Renal cortex interstitium (tissue), 11 donors: Measurements from ENCODE around the gene ZNF652. TPM values are rescaled to one million over a fixed set of nuclear protein-coding genes. Genes with fewer than 3 reads are reported as not detected.
A peak's percentile ranks its signal among the peaks of the same experiment; 100 is the strongest.
"Not testable (repeated sequence)": the region's sequence is repeated elsewhere in the genome, so short reads cannot be mapped to it uniquely, and the experiment has no call there.

Experiments used
- DNase-seq, 11 donors: peaks; one replicate each; pipeline ENCODE4 v3.0.0-alpha.2; 2013; ENCODE audit warnings: low read depth in 9 of 11, low spot score in 4 of 11; ENCODE audit errors: extremely low read depth in 1 of 11
- polyA plus RNA-seq, 3 donors: library from polyadenylated mRNA; unstranded; fragments of 120-200 nt; gene quantifications; one replicate each; pipeline ENCODE4 v1.2.1, GENCODE V29; 2013; ENCODE audit not compliant: insufficient read length in 3 of 3

ZNF652 gene
- polyA plus RNA-seq, 3 donors = 26.2 to 30.4 (median 29.3) TPM

DNA sequence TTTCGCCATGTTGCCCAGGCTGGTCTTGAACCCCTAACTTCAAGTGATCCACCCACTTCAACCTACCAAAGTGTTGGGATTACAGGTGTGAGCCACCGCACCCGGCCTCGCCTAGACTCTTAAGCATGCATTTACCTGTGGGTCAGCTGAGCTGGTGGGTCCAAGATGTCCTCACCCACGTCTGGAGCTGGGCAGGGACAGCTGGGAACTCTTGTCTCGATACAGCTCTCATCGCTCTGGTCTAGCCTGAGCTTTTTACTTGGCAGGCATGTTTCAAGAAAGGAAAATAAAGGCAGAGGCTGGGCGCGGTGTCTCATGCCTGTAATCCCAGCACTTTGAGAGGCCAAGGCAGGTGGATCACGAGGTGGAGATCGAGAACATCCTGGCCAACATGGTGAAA lies 74.6 kb downstream of the ZNF652 start:
- DNase-seq = no peak

DNA sequence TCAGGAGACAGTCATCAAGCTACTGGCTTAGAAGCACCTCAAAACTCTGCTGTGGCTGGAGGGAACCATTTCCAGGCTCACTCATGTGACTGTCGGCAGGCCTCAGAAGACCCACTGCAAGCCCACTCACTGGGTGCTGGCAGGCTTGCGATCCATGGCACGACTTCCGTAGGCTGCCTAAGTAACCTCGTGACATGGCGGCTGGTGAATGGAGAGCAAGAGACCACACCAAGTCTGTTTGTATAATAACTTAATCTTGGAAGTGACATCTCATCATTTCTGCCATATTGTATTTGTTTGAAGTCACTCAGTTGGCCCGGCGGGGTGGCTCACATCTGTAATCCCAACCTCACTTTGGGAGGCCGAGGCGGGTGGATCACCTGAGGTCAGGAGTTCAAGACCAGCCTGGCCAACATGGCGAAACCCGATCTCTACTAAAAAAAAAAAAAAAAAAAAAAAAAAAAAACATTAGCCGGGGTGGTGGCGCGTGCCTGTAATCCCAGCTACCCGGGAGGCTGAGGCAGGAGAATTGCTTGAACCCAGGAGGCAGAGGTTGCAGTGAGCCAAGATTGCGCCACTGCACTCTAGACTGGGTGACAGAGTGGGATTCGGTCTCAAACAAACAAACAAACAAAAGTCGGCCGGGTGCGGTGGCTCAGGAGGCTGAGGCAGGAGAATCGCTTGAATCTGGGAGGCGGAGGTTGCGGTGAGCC lies 75.6 kb downstream of the ZNF652 start:
- not testable (repeated sequence) for DNase-seq

DNA sequence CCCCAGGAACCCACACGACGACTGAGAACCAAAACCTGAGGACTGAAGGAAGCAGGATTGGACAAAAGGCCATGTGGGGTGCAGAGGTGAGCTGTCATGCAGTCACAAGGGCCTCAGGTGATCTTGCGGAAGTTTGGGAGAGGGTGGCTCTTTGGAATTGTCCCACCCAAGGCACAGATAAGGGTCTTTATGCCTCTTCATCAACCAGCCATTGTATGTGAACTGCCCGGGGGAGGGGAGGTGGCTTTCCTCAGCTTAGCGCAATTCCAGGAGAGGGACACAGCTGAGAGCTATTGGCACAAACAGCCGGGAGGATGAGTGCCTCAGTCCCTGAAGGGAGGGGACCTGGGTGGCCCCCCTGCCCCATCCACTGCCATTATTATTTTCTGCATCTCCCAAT lies 76.3 kb downstream of the ZNF652 start:
- no peak for DNase-seq

DNA sequence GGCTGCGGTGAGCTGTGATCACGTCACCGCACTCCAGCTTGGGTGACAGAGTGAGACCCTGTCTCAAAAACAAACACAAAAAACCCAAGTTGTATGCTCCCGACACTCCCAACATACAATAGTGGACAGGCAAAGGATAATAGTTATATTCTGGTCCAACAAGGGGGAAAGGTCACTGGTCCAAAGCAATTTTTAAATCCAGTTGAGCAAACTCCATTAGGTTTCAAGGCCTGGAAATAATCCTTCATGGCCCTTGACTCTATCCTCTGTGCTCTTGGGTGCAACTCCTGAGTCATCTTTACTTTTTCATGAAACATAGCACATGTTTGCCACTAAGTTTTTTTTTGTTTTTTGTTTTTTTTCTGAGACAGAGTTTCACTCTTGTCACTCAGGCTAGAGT lies 81.1 kb downstream of the ZNF652 start:
- DNase-seq = no peak

DNA sequence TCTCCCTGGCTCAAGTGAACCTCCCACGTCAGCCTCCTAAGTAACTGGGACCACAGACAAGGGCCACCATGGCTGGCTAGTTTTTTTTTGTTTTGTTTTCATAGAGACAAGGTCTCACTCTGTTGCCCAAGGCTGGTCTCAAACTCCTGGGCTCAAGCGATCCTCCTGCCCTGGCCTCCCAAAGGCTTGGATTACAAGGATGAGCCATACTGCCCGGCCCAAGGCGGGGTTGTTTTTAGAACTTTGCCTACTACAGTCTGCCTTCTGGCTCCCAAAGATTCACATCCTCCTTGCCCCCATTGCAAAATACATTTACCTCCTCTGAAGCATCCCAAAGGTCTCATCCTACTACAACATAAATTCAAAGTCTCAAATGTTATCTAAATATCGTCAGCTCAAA lies 82.0 kb downstream of the ZNF652 start:
- no peak for DNase-seq

DNA sequence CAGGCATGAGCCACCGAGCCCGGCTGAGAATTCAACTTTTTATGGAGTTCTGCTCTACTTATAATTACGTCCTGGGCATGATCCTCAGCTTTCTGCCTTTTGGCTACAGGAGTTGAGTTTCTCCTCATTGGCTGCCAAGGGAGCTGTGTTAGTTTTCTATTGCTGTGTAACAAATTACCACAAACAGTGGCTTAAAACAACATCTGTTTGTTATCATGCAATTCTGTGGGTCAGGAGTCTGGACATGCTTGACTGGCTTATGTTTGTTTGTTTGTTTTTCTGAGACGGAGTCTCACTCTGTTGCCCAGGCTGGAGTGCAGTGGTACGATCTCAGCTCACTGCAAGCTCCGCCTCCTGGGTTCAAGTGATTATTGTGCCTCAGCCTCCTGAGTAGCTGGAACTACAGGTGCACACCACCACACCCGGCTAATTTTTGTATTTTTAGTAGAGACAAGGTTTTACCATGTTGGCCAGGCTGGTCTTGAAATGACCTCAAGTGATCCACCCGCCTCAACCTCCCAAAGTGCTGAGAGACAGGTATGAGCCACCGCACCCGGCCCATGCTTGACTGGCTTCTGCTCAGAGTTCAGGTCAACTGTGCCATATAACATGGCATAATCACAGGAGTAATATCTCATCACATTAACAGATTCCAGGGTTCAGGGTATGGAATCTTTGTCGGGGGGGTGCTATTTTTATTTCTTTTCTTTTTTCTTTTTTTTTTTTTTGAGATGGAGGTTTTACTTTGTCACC lies 82.6 kb downstream of the ZNF652 start:
- DNase-seq = not testable (repeated sequence)

DNA sequence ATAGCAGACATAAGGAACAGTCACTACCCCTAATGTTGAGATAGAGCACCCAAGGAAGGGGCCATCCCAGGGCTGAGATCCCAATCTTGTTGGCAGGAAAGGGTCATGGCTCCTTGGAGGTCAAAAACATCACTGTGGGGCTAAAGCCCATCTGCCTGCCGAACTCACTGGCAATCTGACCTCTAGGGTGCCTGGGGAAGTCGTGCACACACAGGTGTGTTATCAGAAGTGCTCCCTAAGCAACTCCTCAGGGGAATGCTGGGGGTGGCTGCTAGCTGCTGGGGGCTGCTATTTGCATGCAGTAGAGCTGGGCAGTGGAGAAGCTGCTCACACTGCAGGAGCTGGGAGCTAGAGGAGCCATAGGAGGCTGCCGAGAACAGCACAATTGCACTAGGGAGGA lies 84.0 kb downstream of the ZNF652 start:
- no peak for DNase-seq

DNA sequence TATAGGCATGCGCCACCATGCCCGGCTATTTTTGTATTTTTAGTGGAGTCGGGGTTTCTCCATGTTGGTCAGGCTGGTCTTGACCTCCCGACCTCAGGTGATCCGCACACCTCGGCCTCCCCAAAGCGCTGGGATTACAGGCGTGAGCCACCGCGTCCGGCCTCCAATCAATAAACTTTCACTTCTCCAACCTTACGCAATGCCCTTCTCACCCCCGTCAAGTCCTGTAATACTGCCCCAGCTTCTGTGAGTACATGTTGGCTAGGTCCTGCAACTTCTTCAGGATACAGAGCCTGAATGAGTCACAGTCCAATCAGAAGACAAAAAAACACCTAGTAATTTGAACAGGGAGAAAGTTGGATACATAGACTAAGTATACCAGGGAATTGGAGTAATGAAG lies 84.4 kb downstream of the ZNF652 start:
- no peak for DNase-seq

DNA sequence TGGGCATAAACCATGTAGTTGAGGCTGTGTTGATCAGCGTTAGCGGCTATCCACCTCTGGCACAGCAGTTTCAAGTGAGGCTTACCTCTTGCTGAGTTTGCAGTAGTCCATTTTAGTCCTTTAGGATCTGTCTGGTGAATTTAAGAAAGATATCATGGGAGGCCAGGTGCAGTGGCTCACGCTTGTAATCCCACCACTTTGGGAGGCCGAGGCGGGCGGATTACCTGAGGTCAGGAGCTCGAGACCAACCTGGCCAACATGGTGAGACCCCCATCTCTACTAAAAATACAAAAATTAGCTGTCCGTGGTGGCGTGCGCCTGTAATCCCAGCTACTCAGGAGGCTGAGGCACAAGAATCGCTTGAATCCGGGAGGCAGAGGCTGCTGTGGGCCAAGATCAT lies 86.1 kb downstream of the ZNF652 start:
- DNase-seq = not testable (repeated sequence)

DNA sequence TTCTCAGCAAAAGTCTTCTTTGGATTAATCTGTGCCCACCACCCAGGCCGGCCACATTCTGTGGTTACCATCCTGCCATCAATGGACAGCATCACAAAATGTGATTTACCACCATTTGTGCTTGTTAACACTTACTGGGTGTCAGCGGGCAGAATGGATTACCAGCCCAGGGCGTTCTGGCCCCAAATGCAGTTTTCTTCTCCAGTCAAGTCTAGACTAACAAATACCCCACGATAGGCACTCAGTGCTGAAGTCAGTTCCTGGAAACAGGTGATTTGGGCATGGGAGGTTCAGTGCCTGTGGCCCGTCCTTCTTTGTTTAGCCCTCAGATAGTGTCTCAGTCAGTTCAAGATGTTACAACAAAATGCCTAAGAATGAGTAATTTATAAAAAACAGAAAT lies 92.7 kb downstream of the ZNF652 start:
- no peak for DNase-seq

DNA sequence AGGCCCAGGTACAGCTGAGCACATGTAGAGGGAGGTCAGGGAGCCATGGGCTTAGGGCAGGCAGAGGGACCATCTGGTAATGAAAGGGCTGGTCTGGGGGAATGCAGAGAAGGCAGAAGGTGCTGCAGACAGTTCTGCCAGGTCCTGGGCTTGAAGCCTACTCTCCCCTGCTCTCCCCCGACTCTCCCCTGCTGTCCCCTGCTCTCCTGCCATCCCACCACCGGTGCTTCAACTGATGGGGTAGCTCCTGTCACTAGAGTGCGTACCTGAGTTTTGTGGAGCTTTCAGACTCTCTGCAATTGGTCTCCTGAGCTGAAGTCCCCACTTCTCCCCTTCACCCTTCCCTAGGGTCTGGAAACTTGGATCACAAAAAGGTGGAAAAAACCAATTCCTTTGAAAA lies 94.1 kb downstream of the ZNF652 start:
- DNase-seq = no peak

DNA sequence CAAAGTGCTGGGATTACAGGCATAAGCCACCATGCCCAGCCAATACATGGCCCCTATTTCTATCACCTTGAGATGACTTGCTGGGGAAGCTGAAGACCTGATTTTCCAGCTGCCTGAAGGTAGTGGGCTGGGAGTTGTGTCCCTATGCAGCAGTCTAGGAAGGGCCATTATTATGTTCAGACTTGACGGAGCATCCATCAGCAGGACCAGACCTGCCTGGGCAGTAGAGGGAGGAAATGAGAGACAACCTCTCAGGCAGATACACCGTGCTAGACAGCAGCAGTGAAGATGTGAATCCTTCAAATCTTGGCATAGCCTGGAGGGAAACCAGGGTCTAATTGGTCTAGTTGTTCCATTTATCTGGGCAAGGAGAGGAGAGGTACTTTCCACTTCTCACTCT lies 95.8 kb downstream of the ZNF652 start:
- DNase-seq = no peak

DNA sequence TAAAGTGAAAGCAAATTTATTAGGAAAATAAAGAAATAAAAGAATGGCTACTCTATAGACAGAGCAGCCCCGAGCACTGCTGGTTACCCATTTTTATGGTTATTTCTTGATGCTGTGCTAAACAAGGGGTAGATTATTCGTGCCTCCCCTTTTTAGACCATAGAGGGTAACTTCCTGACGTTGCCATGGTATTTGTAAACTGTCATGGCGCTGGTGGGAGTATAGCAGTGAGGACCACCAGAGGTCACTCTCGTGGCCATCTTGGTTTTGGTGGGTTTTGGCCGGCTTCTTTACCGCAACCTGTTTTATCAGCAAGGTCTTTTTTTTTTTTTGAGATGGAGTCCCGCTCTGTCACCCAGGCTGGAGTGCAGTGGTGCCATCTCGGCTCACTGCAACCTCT lies 100.5 kb downstream of the ZNF652 start:
- DNase-seq = not testable (repeated sequence)

DNA sequence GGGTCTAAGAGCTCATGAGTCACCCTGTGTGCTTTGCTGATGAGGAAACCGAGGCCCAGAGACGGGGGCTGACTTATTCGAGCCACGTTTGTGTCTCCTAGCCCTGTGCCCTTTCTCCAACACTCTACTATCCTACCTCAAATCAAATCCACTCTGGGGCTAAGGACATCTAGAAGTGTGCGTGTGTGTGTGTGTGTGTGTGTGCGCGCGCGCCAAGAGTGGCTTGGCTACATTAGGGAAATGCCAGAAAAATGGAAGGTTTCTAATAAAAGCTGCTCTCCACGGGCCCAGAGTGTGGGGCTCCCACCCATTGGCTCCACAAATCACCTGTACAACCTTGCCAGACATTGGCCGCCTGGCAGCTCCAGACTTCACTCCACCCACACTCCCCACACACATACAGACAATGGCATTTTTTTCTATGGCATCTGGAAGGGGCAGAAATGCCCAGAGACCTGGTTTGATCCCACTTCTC lies 101.2 kb downstream of the ZNF652 start:
- no peak for DNase-seq

DNA sequence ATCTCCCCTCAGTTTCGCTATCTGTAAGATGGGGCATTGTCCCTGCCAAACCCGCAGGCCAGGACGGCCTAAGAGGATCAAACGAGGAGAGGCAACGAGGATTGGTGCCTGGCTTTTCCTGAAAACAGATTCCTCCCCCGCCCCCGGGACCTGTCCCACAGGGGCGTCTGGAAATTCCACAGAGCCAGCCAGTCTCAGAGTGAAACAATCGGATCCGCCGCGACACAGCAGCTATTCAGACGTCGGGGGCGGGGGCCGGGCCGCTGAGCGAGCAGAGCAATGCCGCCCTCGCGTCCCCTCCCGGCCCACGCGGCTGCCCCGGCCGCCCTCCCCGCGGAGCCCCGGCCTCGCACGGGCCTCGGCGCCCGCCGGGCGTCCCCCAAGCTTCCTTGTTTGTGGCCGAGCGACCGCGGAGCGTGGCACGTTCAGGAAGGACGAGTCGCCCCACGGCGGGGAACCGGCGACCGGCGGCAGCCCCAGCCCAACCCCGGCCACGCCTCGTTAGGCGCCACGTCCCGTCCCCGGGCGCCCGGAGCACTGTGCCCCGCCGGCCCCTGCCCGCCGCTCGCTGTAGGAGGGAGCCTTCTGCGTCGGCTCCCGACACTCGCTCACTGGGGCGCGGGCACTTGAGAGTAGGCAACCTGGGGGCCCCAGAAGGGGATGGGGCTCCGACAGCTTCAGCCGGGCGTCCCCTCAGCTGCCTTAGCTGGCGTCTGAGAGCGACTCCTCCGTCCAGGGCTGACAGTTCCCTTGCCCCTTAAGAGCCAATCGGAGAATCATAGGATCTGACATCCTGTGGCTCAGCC lies 101.8 kb downstream of the ZNF652 start:
- peak in 10 of 11 donors; percentile 8 to 54 (median 33) for DNase-seq

DNA sequence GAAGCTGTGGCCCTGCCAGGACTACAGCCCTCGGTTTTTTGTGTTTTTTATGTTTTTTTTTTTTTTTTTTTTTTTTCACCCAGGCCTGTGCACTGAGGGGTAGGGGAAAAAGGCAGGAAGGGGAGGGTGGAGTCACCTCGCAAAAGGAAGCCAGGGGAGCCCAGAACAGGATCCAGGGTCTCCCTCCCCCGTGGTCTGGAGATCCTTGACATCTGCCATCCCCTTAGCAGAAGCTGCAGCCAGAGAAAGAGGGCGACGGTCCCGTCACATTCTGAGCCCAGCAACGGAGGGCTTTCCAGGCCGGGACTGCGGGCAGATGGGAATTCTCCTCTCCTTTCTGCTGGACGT lies 102.4 kb downstream of the ZNF652 start:
- no peak for DNase-seq

DNA sequence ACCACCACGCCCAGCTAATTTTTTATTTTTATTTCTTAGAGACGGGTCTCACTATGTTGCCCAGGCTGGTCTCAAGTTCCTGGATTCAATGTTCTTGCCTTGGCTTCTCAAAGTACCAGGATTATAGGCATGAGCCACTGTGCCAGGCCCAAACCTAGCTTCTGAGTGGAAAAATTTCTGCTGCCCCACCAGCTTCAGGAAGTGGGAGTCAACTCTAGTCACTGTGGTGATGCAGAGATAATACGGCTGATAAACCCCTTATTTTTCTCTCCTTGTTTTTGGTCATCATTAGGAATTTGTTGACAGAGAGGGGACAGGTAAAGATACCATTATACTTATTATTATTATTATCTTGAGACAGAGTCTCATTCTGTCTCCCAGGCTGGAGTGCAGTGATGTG lies 103.7 kb downstream of the ZNF652 start:
- DNase-seq = no peak

DNA sequence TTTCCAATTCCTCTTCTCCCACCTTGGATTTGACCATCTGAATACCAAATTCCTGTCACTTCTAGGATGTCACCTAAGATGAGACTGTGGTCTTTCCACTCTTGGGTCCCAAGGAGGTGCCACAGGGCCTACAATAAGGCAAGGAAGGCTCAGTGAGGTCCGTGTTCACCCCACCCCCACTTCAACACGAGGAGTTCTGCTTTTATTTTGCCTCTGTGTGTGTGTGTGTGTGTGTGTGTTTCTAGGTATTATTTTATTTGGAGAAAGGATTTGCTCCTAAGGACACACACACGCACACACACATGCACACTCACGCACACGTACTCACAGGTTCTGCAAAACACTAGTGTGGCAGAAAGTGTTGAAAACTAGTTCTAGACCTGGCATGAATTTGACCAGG lies 106.9 kb downstream of the ZNF652 start:
- DNase-seq = no peak

DNA sequence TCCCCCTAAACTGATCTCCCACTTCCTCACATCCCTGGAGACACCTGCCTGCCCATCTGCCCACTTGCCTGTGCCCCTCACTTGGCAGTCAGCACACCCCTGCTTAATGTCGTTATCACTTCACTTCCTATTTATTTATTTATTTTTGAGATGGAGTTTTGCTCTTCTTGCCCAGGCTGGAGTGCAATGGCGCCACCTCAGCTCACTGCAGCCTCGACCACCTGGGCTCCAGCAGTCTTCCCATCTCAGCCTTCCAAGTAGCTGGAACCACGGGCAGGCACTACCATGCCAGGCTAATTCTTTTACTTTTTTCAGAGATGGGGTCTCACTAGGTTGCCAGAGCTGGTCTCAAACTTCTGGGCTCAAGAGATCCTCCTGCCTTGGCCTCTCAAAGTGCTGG lies 108.0 kb downstream of the ZNF652 start:
- DNase-seq = no peak

DNA sequence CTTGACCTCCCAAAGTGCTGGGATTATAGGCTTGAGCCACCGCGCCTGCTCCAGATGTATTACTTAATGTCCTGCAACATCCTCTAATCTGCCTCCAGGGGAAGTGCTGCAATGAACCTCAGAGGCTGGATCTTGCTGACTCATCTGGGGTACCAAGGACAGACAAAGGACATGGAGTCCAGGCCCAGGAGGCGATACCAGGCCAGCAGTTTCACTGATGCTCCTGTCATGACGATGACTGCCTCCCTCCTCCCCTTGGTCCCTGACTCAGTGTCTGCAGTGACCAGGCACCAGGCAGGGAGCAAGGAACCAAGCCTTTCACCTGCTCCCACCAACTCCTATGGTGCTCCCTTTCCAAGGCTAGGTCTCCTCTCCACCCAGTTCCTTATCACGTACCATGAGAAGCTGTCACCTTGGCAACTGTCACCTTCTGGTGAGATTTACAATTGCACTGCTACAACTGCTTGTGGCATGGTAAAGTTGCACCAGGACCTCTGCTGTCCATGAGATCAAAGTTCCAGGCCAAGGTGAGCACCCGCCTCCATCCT lies 109.8 kb downstream of the ZNF652 start:
- no peak for DNase-seq
